Tibial nerve (tissue), 3 donors: Measurements from ENCODE around the gene NNAT.

Experiments used
- EP300 ChIP-seq, 2 donors: sonication (generic); formaldehyde crosslinking; IDR thresholded peaks; one replicate each; pipeline ENCODE4 v1.6.1; 2017; ENCODE audit warnings: antibody characterized with exemption in 2 of 2, mild to moderate bottlenecking in 1 of 2
- POLR2A ChIP-seq, 2 donors: fragments of 450-650 bp; IDR thresholded peaks; one replicate each; pipeline ENCODE4 v1.6.1; 2017; ENCODE audit warnings: antibody characterized with exemption in 2 of 2, mild to moderate bottlenecking in 2 of 2, moderate library complexity in 2 of 2

DNA sequence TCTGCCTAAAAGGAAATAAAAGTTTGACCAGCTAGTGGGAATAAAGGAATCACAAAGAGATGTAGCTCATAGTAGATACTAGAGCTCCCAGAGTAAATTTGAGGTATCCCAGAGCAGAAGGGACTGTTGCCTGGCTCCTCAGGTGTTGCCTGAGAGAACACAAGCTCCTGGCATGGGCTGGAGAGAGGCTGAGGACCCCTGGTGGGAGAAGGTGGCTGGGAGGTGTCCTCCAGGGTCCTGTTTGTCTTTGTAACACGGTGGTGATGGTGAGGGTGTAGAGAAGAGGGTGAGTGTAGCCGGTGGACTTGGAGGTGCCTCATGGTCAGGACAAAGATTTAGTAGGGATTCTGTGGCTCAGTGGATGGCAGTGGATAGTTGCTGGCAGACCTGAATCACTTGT, 28.1 kb upstream of the NNAT start:
- TF ChIP-seq EP300 (IDR thresholded peaks at IDR 0.05) (no peak), POLR2A (IDR thresholded peaks at IDR 0.05) (no peak)
